Transverse colon (tissue), 4 donors: ENCODE data around the gene TNS3.

Source experiments
- CTCF ChIP-seq, 5 experiments: fragments of 200-600 bp in 3 of 5; fragments of 450-650 bp in 2 of 5; sonication (generic) in 3 of 5; IDR thresholded peaks; 1 replicate in 2 of 5; 2 replicates in 3 of 5; pipeline ENCODE4 v1.5.1; 2016 to 2017; ENCODE audit warnings: antibody characterized with exemption in 5 of 5, inconsistent platforms in 3 of 5, mild to moderate bottlenecking in 2 of 5, moderate library complexity in 1 of 5
- EP300 ChIP-seq: sonication (generic); formaldehyde crosslinking; IDR thresholded peaks from one replicate; pipeline ENCODE4 v1.6.1; 2017; ENCODE audit warnings: antibody characterized with exemption, low read depth
- POLR2A ChIP-seq: fragments of 450-650 bp; IDR thresholded peaks from one replicate; pipeline ENCODE4 v1.6.1; 2016; ENCODE audit warnings: antibody characterized with exemption, mild to moderate bottlenecking, moderate library complexity
- POLR2AphosphoS5 ChIP-seq, 3 donors: sonication (generic); formaldehyde crosslinking; IDR thresholded peaks; one replicate each; pipeline ENCODE4 v1.6.1; 2016; ENCODE audit warnings: antibody characterized with exemption in 3 of 3

GRCh38 chr7:47290466-47290865, 291.4 kb downstream of the TNS3 start:
- TF ChIP-seq POLR2A (no peak), CTCF (IDR thresholded peaks at IDR 0.05) (no peak), POLR2AphosphoS5 (IDR thresholded peaks at IDR 0.05) (no peak), EP300 (no peak)
